Amygdala (tissue), 56 donors: ENCODE results near the gene LRMDA.

Experiments
- DNase-seq, 56 donors: peaks; one replicate each; lab custom pipeline; 2025; lab: John Stamatoyannopoulos, UW

Gene LRMDA

DNA sequence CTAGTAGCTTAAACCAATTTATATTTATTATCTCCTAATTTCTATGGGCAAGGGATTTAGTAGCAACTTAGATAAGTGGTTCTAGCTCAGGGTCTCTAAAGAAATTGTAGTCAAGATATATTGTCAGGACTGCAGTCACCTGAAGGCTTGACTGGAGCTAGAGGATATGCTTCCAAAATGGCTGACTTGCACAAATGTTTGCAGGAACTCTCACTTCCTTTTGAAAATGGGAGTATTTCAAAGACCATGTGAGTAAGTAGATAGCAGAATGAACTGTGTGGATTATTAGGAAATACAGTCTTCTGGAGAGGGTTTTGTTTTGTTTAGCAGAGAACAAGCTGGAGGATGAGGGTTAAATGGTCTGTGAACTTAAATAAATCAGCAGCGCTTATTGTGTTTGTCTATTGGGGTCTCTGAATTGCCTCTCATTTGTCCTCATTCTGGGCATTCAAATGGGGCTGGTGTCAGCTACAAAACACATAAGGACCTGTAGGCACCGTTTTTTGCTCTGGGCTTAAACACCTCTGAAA lies 524.6 kb downstream of the LRMDA start:
- no peak for DNase-seq

DNA sequence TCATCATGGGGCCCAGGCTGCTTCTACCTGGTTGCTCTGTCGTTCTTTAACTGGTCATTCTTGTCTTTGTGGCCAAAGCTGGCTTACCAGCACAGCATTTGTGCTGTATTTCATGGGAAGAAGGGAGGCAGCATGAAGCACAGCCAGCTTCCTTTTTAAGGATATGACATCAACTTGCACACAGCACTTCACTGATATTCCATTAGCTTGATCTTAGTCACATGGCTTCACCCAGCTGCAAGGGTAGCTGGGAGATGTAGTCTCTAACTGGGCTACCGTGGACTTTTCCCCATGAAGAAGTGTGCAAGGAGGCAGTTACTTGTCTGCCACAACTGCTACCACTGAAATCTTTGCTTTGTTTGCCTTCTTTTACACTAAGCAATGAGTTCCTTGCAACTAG lies 525.2 kb downstream of the LRMDA start:
- DNase-seq, result no peak

- DNase-seq, result no peak
These were observed 526.1 kb downstream of the LRMDA start for GRCh38 chr10:75957314-75958120.

GRCh38 chr10:75959209-75959608 lies 527.8 kb downstream of the LRMDA start:
- no peak for DNase-seq

DNA sequence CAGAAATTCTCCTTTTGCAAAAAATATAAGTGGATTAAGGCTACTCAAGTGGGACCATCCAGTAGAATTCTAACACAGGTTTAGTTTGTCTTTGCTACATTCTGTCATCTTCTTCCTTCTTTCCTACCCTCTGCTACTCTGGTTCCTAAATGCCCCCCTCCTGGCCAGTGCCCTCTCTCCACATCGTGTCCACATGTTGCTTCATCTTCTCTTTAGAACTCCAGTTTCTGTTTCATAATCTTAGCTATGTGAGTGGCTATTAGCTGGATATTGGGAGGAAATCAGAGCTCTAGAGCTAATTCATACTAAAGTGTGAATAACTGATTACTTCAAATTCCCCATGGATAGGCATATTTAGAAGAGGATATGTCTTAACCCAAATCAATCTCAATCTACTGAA lies 528.5 kb downstream of the LRMDA start:
- DNase-seq, result no peak

DNA sequence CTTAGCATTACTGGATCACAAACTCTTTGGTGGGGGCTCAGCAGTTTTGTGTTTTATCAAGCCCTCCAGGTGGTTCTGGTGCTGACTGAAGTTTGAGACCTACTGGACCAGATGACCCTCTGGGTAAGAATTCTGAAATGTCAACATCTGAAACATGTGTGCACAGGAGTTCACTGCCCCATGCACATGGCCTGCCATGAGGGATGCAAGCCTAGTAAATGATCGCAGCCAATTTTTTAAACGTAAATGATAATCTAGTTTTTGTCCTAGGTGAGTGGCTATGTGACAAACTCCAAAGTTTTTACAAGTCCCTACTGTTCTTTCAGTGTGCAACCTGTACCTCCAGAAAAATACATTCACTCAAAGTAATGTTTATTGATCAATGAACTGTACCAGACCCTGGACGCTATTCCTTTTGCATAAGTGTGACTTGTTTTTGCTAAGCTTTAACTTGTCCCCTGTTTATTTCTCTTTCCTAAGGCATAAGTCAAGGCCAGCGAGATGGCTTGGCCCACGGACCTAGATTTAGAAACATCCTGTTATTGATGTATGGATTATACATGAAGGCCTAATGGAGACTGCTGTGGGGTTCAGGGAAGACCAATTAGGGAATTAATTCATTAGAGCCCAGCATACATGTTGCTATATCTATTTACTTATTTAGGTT lies 531.1 kb downstream of the LRMDA start:
- DNase-seq, result no peak

- no peak for DNase-seq
These were observed 536.1 kb downstream of the LRMDA start for GRCh38 chr10:75967491-75967890.

DNA sequence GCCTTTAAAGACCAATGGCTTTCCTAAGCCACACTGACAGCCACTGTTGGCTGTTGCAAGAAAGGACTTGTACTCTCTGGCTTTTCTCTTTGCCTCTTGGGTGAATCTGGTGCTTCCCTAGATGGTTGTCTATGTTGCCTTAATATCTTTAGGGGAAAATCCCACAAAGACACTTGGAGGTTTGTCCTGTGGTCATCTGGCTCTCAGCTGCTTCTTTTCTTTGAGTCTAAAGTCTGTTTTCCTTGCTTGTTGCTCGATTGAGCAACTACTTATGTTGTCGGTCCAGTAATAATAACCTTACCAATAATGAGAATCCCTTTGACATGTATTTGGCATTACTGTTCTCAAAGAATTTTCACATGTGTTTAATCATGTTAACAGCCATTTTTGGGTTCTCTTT lies 537.6 kb downstream of the LRMDA start:
- no peak for DNase-seq

GRCh38 chr10:75971402-75972211 lies 540.2 kb downstream of the LRMDA start:
- DNase-seq, result no peak

- no peak for DNase-seq
These were observed 541.3 kb downstream of the LRMDA start for GRCh38 chr10:75972491-75973276.

- DNase-seq, result no peak
These were observed 542.7 kb downstream of the LRMDA start for GRCh38 chr10:75974080-75974479.

DNA sequence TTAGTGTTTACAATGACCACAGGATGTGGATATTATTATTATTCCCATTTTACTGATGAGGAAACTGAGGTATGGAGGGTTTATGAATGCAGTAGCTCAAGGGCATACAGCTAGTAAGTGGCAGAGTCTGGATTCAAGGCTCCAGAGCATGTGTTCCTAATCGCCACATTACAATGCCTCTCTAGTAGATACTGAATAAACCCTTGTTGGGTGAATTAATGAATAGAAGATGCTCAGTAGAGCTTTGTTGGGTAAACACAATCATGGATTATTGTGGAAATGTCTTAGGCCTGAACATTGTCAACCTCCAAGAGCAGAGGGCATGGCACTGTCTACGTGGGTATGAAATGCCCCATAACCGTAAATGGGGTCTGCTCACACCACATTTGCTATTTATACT lies 545.3 kb downstream of the LRMDA start:
- DNase-seq, result peak in 2 of 56 donors; percentile 0 to 3

DNA sequence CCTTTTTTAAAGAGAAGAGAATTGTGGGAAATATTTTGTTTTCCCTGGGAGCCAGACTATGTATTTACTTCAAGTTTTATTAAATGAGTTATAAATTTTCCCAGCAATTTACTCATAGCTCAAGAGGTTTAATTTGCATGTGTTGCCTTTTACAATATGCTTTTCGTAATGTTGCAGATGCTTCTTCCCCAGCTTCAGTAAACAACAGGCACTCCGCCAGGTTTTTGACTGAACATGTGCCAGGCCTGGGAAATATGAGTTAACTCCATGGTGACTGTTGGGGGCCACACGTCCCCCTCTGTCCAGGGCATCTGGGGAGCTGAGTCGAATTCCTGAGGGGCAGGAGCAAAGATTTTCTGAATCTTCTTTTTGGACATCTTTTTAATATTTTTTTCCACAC lies 545.7 kb downstream of the LRMDA start:
- DNase-seq, result peak in 3 of 56 donors; percentile 1 to 9 (median 3)

- no peak for DNase-seq
These were observed 546.8 kb downstream of the LRMDA start for GRCh38 chr10:75978213-75978612.

DNA sequence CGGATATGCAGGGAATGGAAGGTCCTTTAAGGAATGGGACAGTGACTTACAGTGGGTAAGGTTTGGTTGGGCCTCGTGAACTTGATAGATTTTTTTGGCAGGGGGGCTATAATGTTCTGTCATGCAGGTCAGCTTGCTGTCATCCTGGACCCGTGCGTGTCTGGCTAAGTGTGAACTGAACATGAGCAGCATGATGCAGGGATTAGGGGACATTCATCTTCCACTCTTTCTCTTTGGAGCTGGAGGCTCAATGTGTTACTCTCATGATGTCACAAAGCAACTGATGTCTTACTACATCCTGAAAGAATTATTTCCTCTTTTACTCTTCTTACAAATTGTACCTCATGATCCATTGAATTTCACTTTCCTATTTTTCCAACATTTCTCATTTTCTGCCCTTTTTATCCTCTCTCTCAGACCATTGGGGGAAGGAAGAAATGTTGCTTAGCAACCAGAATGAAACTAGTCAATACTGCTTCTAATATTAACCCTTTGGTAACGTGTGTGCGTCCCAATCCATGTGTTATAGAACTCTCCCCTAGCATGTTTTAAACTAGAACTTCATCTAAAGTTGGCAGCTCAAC lies 549.1 kb downstream of the LRMDA start:
- DNase-seq, result no peak

DNA sequence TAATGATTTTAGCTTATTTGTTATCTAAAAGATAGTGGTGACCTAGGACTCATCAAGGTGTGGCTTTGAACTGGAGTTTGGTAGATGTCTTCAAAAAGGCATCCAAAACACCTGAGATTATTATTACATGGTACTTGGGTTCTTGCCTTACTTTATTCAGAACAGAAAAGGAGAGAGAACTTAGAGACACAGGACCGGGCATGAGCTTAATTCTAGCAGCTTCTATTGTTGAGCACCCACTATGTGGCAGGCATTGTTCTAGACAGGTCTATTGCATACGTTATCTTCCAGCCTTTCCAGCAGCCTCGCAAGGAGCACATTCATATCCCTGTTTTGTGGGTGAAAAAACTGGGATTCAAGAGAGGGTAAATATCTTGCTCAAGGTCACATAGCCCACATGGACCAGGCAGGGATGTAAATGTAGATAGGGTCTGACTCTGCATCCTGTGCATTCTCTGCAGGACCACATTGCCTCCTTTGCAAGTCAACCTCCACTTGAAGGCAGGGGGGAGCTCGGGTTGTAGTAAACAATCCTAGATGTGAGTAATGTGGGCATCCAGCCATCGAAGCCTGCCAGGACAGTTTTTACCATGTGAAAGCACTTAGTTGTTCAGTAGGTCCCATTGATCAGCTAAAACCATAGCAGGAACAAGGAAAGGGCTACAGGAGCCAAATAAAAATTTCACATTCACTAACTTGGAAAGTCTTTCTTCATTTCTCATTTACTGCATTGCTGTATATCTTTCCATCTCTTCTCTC lies 551.4 kb downstream of the LRMDA start:
- peak in 7 of 56 donors; percentile 0 to 17 (median 3) for DNase-seq

DNA sequence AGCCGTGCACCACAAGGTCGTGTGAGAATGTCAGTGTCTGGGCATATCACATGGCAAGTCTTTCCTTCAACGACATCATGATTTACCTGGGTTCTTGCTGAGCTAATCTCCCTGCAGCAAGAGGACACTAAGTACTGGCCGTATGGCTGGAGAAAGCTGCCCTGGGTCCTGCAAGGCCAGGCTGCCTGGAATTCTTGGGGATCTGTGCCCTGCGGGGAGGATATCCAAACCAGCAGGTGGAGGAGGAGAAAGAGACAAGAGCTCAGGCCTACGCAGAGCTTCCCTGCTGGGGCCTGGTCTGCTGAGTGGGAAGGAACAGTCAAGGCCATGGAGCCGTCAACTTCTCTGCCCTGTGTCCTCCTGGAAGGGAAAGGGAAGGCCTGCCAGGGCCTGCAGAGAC lies 552.6 kb downstream of the LRMDA start:
- DNase-seq, result no peak

GRCh38 chr10:75987616-75988015 lies 556.2 kb downstream of the LRMDA start:
- no peak for DNase-seq
